HepG2 (cell line): Measurements from ENCODE around the gene UBAC1.

Source experiments
- ARHGAP35 ChIP-seq: sonication (generic); formaldehyde crosslinking; IDR thresholded peaks from 2 replicates; pipeline ENCODE4 v1.9.0; 2022; ENCODE audit warnings: mild to moderate bottlenecking, inconsistent platforms, moderate library complexity, missing genetic modification reagents, borderline replicate concordance
- CTCF ChIP-seq: sonication (generic); formaldehyde crosslinking; IDR thresholded peaks from 2 replicates; pipeline ENCODE4 v1.5.0; 2020; ENCODE audit warnings: mild to moderate bottlenecking, missing genetic modification reagents, moderate library complexity

GRCh38 chr9:135910757-135911156, 50.4 kb downstream of the UBAC1 start:
- TF ChIP-seq CTCF (CRISPR knock-in tag), result no peak
- no peak for TF ChIP-seq ARHGAP35 (CRISPR knock-in tag)
